ENCODE data around the gene DAB2IP.
A peak's percentile ranks its signal among the peaks of the same experiment; 100 is the strongest.

DNA sequence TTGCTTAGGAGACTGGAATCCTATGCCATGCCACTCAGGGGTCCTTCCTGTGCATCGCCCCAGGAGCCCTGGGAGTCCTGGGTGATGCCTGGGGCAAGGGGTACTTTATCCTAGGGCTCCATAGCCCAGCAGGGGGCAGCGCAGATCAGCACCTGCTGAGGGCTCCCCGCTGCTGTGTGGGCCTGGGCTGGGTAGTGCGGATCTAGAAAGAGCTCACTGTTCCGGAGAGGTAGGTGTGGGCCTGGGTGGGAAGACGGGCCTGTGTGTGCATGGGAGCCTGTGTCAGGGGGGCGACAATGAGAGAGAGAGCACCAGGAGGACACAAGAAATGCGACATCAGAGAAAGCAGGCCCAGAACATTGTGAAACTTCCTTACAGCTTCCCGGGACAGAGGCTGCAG lies 11.4 kb upstream of the DAB2IP start:
- TF ChIP-seq, protein P1, sequence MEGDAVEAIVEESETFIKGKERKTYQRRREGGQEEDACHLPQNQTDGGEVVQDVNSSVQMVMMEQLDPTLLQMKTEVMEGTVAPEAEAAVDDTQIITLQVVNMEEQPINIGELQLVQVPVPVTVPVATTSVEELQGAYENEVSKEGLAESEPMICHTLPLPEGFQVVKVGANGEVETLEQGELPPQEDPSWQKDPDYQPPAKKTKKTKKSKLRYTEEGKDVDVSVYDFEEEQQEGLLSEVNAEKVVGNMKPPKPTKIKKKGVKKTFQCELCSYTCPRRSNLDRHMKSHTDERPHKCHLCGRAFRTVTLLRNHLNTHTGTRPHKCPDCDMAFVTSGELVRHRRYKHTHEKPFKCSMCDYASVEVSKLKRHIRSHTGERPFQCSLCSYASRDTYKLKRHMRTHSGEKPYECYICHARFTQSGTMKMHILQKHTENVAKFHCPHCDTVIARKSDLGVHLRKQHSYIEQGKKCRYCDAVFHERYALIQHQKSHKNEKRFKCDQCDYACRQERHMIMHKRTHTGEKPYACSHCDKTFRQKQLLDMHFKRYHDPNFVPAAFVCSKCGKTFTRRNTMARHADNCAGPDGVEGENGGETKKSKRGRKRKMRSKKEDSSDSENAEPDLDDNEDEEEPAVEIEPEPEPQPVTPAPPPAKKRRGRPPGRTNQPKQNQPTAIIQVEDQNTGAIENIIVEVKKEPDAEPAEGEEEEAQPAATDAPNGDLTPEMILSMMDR (optimal IDR thresholded peaks at IDR 0.05 in 1 of 3, IDR thresholded peaks at IDR 0.05 in 1 of 3, conservative IDR thresholded peaks at IDR 0.05 in 1 of 3; ENCODE audit: extremely low read depth in 1 of 3, insufficient read depth in 2 of 3, low read length in 3 of 3): peak; percentile 34 to 63 (median 59)
- TF ChIP-seq EZH2 (IDR thresholded peaks at IDR 0.05; ENCODE audit: low read length): no peak
